ENCODE data around the gene RASGRP1. TPM values are rescaled to one million over a fixed set of nuclear protein-coding genes. Genes with fewer than 3 reads are reported as not detected.
A peak's percentile ranks its signal among the peaks of the same experiment; 100 is the strongest.
"Not testable (repeated sequence)": the region's sequence is repeated elsewhere in the genome, so short reads cannot be mapped to it uniquely, and the experiment has no call there.

Gene RASGRP1
- total RNA-seq, result 4.6 TPM

DNA sequence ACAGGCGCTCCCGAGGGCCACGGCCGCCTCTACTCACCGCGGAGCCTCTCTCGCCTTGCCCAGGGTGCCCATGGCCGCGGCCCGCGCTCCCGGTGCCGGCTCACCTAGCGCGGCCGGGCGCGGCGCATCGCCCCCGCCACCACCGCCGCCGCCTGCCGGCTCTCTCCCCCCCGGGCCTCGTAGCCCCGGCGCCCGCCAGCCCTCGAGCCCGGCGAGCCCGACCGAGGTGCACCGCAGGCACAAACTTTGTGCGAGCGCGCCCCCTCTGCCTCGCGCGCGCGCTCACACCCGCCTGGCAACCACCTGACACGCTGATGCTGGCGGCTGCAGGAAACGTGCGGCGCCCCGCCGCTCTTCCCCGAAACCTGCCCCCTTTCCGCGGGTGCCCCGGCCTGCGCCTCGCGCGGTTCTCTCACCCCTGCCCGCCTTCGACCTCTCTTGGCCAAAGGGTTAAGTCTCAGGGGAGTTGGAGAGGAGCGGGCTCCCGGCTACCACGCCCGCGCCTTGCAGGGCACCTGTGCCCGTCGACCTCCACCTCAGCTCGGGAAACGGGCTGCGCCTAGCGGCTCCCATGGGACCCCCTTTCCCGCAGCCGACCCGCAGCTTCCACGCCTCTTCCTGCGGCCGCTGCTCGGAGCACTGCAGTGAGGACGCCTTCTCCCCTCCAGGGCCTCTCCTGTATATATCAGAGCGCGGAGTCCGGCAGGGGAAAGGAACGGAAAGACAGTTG, at the start of gene RASGRP1:
TSS of gene RASGRP1 (minus strand) at position 258 of the 730 bp plus-strand sequence. CDS start at position 72, 186 bp downstream.
- peak; percentile 72 for DNase-seq (ENCODE audit: low spot score)

DNA sequence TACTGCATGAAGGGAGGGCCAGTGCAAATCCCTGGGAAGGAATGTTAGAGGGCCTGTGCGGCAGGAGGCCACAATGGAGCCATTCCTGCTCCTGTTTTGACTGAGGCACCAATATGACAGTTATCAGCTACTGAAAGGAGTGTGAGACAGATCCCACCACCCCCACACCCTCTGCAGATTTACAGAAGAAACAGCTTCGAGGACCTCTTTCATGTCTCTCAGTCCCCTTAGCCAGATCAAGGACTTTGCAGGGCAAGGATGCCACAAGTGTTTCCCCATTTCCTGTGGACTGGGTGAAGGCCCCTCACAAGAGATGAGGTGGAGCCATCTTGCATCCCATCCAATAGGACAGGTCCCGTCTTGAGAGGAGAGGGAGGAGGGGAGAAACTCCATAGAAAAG, 48.5 kb upstream of the RASGRP1 start:
- DNase-seq (ENCODE audit: low spot score), result no peak

DNA sequence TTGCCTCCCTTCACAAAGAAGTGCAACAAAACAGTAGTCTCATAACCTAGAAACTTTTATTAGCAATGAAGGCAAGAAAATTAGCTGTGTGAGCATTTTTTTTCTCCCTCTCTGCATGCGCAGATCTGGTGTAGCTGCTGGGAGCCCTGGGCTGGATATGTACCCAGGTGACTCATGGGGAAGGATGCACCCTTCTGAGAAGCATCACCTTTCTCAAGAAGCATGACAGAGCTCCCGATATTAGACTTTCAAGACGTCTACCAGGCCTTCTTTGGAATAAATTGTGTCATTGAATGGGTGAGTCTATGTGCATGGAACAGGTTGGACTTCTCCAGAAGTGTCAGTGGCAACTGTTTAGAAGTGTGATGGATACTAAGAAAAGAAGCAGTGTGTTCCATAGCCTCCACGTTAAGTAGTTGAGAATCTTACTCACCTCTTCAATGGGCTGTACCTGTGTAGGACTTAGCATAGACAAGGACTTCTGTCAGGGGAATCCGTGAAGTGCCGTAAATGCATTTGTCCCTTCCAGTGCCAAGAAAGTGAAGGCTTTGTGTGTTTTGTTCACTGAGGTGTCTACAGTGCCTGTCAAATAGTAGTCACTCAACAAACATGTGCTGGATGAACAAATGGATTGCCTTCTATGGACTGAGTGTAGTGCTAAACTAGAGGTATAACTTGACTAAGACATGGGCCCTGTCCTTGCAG, 47.7 kb upstream of the RASGRP1 start:
- no peak for DNase-seq (ENCODE audit: low spot score)

DNA sequence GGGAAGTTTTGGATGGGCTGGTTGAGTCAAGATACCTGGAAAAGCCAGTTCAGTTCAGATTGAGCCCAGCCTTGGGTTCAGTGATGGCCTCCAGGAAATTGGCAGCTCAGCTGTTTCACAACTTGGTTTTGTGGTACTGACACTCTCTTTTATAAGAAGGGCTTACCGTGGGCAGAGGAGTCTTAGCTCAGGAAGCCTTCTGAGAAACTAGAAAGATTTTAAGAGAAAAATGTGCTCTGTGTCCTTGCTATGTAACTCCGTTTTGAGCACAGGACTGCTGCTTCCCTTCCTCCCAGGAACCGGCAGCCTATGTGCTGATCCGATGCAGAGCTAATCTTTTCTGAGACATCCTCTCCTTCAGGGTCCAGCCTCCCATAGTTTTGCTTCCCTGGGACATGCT, 46.6 kb upstream of the RASGRP1 start:
- no peak for DNase-seq (ENCODE audit: low spot score)

DNA sequence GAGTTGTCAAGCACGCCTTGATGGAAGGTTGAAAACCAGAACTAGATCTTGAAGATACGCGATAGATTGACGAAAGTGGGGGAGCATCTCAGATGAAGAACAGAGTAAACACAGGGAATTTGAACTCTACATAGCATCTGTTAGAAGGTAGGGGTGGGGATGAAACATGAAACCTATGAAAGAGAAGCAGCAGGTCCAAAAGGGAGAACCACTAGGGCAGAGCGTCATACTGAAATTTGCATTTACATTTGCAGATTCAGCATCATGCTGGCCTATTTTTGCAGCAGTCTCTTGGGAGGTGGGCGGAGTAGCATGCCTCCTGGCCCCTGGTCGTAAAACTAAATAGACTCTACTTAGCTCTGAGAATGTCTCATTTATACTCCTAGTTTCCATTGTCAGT, 46.1 kb upstream of the RASGRP1 start:
- DNase-seq (ENCODE audit: low spot score), result no peak

DNA sequence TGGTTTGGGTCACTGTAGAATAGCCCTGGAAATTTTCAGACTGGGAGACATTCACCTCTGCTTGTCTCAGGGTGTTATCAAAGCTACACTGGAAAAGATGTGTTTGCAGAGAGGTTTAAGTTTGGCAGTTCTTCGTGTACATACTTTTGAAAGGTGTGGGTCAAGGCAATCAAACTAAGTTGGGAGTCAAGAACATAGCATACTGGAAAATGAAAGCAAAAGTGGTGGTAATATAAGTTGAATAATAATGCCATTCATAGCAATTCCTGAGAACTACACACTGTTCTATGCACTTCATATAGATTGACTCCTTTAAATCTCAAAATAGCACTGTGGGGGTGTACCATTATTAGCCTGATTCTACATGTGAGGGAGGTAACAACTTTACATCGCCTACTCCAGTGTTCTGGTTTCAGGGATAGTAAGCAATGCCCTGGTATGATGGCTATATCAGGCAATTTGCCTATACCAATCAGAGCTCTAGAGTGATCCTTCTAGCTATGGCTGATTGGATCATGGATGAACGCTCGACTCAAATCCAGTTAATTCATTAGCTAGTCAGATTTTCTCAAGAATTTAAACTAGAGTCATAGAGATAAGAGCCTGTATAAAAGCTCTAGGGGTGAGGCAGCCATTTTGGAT, 44.6 kb upstream of the RASGRP1 start:
- no peak for DNase-seq (ENCODE audit: low spot score)

DNA sequence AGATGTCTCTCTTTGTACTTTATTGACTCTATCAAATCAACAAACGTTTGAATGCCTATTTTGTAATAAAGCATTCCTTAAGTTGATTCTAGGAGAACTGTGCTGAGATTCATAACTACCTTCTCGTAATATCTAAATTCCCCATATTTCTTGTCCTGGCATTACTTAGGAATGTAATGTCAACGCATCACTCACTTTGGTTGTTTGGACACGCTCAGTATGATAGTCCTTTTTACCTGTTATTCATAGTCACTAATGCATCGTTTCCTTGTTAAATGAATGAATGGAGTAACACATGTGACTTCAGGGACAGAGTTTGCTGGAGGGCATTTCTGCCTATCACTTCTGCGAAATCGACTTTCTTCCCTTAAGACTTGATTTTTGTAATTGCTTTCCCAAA, 44.1 kb upstream of the RASGRP1 start:
- DNase-seq (ENCODE audit: low spot score), result no peak

DNA sequence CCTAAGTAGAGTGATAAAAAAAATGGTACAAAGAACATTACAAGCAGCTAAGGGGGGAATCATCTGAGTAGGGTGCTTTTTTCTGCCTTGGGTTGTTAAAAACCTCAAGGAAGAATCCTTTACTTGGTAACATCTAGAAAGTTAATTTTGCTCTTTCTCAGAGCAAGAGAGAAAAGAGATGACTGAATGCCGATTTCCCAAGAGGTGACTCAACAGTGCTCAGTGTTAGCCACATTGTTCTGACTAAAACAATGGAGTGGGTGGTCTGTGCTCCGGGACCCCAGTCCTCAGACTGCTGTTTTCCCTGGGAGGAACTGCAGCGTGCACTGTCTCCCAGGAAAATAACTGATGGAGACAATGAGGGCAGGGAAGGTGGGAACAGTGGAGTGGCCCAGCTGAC, 41.1 kb upstream of the RASGRP1 start:
- no peak for DNase-seq (ENCODE audit: low spot score)

DNA sequence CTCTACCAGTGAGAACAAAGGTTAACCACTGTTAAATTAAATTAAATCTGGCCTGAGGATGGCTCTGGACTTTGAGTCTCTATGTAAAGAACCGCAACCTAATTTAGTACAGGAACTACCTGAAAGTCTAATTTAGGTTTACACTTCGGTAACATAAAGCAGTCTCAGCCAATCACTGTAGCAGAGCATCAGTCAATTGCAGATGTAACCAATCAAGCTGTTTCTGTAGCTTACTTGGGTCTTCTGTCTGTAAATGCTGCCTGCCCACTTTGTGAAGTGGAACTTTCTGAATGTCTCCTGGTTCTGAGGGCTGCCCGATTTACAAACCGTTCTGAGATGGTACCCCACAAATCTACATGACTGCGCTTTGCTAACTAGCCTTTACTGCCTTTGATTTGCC, 39.1 kb upstream of the RASGRP1 start:
- no peak for DNase-seq (ENCODE audit: low spot score)

DNA sequence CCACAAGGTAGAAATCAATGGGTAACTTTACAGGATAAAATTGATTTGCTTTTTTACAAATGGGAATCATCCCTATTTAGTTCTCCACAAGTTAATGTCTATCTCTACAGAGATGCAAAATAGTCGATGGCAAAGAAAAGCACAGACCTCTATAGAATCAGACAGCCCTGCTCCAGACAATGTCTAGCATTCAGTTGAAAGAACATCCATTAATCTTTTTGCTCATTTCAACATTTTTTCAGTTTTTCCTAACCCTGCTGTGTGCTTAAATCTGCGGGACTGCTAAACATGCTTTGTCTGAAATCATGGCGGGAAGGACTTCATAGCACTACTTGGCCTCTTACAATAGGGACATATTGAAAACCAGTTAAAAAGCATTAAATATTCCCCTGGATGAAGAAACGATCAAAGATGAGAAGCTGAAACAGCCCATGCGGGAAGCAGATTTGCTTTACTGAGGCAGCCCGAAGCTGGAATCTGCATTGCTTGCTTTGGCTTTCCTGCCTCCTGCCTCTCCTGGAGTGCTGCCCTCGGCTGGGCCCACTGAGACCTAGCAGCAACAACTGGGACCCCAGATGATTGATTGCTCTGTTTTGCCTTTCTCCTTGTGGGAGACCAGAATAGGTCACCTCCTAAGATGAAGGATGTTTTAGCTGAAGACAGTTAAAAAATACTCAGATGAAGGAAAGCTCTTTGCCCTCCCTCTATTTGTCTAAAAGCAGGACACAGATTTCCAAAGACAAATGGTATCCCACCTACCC, 38.5 kb upstream of the RASGRP1 start:
- no peak for DNase-seq (ENCODE audit: low spot score)

DNA sequence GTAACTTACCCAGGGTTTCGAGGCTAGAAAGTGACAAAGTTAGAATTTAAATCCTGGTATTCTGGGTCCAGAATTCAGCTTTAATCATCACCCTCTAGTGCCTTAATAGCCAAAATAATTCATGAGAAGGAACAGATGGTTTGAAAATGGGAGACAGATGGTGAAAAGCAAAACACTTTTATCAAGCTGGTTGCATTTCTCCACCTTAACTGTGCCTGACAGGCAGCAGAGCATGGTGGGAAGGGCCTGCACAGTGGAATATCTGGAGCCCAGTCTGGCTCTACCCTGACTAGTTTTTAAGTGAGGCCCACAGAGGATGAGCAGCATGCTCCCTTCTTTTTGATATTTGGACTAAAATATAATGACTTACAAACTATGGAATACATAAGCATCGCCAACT, 35.6 kb upstream of the RASGRP1 start:
- DNase-seq (ENCODE audit: low spot score), result no peak

DNA sequence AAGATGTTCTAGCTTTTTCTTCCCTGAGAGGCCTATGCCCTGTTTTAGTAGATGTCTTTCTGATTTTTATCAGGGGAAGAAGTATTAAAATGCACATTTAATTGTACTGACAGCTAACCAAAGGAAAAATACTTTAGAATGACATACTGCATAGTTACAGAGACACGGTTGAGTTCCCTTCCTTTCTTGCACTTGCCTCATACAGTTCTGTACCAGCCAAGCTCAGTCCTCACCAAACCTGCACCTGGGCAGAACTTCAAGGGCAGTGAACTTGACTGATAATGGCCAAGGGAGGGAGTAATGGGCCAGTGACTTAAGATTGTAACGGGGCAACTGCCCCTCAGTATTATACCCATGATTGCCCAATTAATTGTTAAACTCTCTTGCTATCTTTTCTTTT, 34.1 kb upstream of the RASGRP1 start:
- no peak for DNase-seq (ENCODE audit: low spot score)

DNA sequence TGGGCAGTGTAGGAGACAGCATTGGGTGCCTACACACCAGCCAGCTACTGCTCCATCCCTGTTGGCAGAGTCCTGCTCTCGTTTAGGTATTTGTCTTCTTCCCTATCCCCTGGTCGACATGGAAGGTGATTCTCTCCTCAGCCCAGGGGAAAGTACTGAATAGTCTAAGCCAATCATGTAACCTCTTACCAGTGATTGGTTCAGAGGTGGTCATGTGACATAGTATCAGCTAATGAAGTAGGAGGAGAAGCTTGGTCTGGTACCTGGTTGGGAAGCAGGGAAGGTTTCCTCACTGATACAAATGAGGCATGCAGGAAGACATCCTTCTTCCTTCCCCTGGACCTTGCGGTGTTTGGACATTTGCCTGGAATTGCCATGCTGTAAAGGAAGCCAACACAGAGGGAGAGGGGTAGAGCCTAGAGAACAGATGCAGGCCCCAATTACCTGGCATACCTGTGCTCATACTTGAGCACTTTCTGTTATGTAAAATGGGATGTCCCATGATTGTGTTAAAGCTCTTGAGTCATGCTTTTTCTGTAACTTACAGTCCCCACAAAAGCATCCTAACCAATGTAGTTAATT, 32.7 kb upstream of the RASGRP1 start:
- DNase-seq (ENCODE audit: low spot score), result no peak

DNA sequence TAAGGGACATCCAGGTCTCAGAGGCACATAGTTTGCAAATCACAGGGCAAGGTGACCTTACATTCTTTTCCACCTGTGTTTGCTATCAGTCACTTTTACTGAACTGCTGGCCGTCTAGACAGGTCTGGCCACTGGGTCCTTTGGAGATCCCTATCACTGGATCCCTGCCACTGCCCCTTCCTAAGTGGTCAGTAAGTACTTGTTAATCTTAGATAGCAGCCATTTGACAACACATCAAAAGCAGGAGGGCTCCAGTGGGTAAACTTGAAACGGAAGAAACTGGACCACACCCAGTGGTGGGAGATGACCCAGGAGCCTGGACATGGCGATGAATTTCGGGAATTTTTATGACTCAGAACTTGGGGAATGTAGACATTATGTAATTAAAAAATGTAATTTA, 28.9 kb upstream of the RASGRP1 start:
- no peak for DNase-seq (ENCODE audit: low spot score)

DNA sequence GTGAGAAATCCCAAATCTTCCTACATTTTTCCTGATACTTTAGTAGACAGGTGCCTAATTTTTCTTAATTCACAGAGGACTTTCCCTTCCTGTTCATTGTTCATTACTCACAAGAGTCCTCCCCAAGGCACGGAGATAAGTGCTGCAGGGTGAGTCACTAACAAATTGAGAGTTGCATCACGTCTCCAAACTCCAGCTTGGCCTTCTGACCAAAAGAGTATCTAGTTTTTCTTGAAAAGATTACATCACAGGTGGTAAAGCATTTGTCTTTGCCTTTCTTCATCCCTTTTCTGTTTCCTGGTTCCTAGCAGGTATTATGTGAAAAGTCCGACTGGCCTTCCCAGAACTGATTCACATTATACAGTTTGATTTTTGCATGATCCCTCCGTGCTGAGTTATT, 24.9 kb upstream of the RASGRP1 start:
- DNase-seq (ENCODE audit: low spot score), result peak; percentile 12

DNA sequence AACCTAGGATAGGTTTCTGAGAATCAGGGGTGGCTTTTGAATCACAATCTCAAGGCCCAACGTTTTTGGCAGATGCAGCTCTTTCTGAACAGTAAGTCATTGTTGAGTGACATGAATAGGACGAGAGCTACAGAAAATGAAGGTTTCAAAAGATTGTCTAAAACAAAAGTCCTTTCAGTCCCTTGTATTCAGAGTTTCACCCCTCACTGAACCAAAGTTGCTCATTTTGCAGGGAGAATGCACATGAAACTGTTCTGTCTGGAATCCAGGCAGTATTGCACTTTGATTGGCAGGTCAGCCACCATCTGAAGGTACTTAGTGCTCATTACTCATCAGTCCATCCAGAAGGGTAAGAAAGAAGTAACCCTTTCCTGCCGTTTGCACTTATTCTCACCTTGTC, 24.1 kb upstream of the RASGRP1 start:
- no peak for DNase-seq (ENCODE audit: low spot score)

DNA sequence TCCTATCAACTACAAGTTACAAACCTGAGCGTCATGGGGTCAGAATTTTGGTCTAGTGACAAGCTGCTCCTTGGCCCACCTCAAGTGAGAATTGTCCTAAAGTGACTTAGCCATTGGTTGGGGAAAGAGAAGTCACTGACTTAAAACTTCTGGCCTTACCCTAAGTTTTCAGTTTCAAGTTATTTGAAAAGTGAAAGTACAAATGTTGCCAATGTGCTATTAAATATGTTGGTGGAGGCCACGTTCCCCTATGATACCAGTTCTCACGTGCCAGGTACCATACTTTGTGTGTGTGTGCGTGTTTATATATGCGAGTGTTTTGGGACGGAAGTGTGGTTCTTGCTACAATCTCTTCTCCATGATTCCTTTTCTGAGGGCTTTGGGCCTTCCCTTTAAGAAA, 22.6 kb upstream of the RASGRP1 start:
- DNase-seq (ENCODE audit: low spot score), result no peak

DNA sequence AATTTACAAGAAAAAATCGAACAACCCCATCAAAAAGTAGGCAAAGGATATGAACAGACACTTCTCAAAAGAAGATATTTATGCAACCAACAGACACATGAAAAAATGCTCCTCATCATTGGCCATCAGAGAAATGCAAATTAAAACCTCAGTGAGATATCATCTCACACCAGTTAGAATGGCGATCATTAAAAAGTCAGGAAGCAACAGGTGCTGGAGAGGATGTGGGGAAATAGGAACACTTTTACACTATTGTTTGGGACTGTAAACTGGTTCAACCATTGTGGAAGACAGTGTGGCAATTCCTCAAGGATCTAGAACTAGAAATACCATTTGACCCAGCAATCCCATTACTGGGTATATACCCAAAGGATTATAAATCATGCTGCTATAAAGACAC, 21.4 kb upstream of the RASGRP1 start:
- DNase-seq (ENCODE audit: low spot score), result not testable (repeated sequence)

DNA sequence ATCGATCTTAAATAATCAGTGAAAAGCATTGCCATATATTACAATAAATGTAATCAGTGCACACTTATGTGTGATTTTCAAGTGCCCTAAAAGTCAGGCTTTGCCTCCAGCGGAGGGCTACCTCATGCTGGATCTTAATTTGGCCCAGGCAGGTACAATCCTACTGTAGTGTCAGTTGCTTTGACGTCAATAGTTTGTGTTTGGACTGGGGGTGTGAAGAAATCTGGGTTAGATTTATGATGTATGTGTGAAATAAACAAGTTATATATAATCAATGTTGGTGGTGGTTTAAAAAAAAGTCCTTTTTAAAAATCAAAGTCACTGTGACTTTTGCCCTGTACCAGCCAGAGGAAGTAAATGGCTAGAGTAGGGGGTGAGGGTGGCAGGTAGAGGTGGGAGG, 14.0 kb upstream of the RASGRP1 start:
- no peak for DNase-seq (ENCODE audit: low spot score)

DNA sequence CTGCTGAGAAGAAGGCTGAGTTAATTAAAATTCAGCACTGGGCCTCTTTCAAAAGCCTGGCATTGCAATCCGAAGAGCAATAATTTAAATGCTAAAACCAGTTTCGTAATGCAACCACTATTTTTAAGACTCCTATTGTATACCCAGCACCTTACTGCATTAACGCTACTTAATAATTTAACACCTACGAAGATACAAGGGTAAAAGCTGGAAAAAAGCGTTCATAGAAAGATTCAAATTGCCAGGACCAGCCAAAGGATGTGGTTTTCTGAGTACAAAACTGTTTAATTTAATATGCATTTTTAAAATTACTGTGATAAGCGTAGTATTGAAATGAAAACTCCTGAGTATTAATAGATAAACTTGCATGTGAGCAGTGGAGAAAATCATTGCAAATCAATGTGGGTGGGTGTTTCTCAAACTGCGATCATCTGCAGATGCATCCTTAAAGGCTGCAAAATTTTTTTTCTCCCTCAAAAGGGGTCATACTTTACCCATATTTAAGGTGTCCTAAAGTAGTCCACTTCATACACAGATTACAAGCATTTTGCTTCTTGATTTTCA, 12.9 kb upstream of the RASGRP1 start:
- DNase-seq (ENCODE audit: low spot score), result no peak

DNA sequence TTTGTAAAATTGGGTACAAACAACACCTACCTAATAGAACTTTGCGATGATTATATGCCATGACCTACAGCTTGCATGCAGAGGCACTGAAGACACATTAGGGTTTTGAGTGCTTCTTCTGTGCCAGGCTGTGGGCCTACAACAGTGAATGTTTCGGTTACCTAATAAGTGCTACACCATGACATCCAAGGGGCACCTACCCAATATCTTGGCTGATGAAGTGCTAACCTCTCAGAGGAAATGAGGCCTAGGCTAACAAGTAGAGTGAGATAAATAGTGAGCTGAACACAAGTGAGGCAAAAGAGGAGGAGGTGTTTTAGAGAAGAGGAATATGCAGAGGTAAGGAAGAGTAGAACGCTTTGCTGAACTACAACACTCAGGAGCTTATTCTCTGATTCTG, 12.2 kb upstream of the RASGRP1 start:
- no peak for DNase-seq (ENCODE audit: low spot score)

DNA sequence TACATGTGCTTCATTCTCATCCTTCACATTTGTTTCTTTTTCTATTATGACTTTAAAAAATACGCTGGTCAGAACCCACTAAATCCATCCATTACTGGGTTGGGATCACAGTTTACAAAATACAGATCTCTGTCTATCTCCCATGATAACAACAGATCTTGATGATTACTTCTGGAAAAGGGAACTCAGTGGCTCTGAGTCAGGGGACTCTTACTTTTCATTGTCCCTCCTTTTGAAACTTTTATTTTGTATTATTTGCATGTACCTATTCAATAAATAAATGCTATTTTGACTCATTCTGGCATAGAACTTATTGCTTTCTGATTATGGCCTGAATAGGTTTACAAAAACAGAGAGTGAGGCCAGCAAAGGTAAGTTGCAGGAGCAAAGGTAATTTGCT, 11.6 kb upstream of the RASGRP1 start:
- no peak for DNase-seq (ENCODE audit: low spot score)

Measured in mucosa of gallbladder (tissue), 1 donor.